Smooth muscle cell of the brain vasculature (primary cell): Measurements from ENCODE around the gene SGMS1.
"Not testable (repeated sequence)": the region's sequence is repeated elsewhere in the genome, so short reads cannot be mapped to it uniquely, and the experiment has no call there.

Source experiments
- DNase-seq: peaks from one replicate; pipeline ENCODE4 v3.0.0-alpha.2; 2012; ENCODE audit warnings: low read depth, low spot score

Gene SGMS1

DNA sequence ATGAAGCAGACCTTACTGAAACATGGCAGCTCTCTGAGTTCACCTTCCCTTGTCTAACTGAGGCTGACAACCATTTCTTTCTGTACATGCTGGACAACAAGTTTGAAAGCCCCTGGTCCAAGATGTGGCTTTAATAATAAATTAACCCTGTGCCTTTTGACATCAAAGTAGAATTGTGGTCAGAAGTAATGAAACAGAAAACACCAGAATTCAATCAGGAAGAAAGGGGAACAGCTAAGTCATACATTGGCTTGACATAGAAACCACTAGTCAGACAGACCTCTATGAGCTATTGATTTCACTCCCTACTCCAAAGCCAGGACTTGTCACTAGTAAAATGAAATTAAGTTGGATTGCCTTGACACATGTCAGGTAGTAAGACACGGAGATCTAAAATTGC is 197.3 kb downstream of the SGMS1 start:
- no peak for DNase-seq

DNA sequence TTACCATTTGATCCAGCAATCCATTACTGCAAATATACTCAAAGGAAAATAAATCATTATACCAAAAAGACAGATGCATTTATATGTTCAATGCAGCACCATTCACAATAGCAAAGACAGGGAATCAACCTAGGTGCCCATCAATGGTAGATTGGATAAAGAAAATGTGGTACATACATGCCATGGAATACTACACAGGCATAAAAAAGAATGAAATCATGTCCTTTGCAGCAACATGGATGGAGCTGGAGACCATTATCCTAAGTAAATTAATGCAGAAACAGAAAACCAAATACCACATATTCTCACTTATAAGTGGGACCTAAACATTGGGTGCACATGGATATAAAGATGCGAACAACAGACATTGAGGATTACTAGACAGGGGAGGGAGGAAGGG is 198.5 kb downstream of the SGMS1 start:
- DNase-seq: not testable (repeated sequence)

- no peak for DNase-seq
Observed at GRCh38 chr10:50423448-50423847, 200.3 kb downstream of the SGMS1 start.

- no peak for DNase-seq
Observed at GRCh38 chr10:50422259-50422658, 201.5 kb downstream of the SGMS1 start.

GRCh38 chr10:50421026-50421719 is 202.6 kb downstream of the SGMS1 start:
- DNase-seq: no peak

DNA sequence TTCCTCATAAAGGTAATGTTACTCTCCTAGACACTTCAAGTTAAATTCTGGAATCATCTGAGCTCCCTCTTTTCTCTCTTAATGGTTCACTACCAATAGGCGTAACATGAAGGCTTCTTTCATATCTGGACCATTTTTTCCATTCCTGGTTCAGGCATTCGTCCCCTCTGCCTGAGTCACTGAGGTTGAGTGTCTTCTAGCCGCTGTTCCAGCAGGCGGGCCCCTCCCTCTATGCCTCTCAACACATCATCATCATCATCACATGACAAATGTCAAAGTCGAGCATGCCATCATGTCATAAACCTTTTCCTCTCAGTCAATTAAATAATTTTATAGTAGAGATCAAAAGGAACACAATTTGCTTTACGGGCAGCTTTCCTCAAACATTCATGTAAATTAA is 203.6 kb downstream of the SGMS1 start:
- DNase-seq: no peak

DNA sequence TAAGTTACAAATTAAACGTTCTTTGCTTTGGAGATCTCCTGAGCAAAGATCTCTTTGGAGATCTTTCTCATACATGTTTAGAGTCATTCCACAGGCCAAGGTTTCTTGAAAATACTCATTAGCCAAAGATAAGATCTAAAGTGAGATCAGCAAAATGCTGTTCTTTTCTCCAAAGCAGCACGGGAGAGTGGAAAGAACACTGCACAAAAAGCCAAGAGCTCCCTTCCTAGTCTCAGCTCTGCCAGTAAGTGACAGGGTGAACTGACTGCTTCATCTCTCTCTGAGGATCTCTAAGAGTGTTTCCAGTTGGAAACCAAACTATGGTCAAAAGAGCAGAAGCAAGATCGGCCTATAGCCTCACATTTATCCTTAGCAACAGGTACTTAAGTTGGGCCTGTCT is 204.0 kb downstream of the SGMS1 start:
- DNase-seq: no peak

- no peak for DNase-seq
Observed at GRCh38 chr10:50419091-50419490, 204.7 kb downstream of the SGMS1 start.

- no peak for DNase-seq
Observed at GRCh38 chr10:50417886-50418830, 205.6 kb downstream of the SGMS1 start.

DNA sequence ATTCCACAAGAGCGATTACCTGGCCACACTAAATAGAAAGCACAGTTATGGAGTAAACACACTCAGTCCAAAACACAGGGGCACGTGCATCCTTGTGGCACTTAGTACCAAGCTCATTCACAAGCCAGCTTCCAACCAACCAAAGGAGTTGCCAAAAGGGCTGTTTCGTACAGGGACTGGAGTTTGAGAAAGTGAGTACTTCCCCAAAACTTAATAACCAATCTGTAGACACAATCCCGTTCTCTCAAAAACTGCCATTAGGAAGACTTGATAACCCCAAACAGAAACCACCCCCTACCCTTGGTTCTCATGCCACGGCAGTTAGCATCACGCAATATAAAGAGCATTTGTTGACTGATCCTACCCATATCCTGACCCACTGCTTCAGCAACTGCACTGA is 206.3 kb downstream of the SGMS1 start:
- no peak for DNase-seq

- DNase-seq: no peak
Observed at GRCh38 chr10:50416881-50417280, 206.9 kb downstream of the SGMS1 start.

DNA sequence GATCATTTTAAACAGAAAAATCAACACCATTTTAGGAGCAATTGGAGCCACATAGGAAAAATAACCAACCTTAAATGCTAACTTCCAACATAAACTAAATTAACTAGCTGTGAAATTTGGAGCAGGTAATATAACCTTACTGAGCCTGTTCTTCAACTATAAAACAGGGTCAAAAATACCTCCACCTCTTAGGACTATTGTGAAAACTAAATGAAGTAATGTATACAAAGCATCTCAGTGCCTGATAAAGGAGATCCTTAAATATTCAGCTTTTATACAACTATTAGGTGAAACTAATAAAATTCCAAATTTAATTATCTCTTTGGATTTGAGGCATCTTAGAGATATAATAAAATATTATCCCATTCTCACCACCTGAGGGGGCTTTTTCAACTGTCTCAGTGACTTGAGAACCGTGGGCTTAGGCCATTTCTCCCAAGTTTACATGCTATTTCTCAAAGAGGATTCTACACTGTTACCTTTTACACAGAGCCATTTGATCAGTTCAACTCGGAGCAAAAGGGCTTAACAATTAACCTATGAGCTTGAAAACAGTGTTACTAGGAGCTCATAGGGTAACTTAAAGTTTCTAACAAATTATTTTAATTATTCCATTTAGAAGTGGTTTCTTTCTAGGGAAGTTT is 207.5 kb downstream of the SGMS1 start:
- no peak for DNase-seq

GRCh38 chr10:50415292-50415691 is 208.5 kb downstream of the SGMS1 start:
- no peak for DNase-seq

- DNase-seq: no peak
Observed at GRCh38 chr10:50410066-50410811, 213.5 kb downstream of the SGMS1 start.

DNA sequence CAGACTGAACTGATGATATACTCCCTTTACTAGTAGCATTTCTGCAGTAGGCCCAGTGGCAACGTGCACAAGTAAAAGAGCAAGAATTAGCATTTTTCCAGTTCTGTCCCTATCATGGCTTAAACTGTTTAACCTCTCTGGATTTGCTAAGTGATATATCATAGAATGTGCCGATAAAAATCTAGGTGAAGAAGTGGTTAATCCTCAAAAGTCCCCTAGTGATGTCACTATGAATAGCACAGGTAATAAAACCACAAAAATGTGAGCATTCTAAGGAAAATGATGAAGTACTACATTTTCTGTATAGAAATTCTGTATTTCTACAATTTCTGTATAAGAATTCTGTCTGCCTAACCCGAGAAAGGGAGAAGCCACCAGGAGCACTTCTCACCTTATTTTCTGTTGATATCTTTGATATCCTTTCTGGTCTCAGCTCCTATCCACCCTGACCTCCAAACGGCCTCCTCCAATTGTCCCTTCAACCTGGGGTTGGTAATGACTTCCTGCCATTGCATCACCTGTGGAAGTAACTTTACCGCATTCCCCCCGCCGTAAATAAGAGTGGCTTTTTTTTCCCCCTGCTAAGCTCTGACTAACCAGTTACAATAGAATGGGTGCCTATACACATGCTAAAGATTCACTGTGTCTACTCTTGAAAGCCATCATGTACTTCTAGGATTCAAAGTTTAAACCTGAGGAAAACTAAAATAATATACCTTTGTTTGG is 216.5 kb downstream of the SGMS1 start:
- DNase-seq: no peak

DNA sequence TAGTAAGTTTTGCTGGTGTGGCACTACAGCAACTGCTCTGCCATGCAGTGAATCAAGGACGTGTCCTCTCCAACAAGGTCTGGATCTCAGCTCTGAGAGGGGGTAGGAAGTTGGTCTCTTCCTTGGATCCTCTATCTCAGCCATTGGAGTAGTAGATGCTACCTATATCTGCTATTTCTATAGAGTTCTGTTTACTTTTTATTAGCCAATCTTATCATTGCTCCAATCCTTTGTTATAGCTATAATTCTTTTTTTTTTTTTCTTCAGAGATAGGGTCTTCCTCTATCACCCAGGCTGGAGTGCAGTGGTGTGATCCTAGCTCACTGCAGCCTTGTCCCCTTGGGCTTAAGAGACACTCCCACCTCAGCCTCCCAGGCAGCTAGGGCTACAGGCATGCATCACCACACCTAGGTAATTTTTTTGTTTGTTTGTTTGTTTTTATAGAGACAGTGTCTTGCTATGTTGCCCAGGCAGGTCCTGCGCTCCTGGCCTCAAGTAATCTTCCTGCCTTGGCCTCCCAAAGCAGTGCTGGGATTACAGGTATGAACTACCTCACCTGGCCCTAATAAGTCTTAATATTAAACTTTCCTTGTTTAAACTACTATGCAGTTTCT is 217.2 kb downstream of the SGMS1 start:
- no peak for DNase-seq

GRCh38 chr10:50405723-50406122 is 218.0 kb downstream of the SGMS1 start:
- no peak for DNase-seq

- DNase-seq: no peak
Observed at GRCh38 chr10:50404021-50404773, 219.6 kb downstream of the SGMS1 start.

GRCh38 chr10:50403074-50403473 is 220.7 kb downstream of the SGMS1 start:
- no peak for DNase-seq

DNA sequence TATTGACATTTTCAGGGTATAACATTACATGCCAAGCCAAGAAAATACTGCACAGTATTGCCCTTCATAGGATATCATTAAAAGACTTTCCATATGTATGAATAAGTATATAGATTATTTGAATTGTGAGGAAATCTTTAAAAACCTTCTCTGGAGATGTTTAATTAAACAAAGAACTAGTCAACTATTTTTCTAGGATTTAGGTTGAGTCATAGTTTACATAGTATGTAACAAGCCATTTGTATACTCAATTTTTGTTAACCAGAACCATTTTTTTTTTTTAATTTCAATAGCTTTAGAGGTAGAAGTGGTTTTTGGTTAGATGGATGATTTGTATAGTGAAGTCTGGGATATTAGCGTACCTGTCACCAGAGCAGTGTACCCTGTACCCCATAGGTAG is 221.3 kb downstream of the SGMS1 start:
- no peak for DNase-seq
